Panc1 (cell line): ENCODE results near the gene MLX. TPM values are rescaled to one million over a fixed set of nuclear protein-coding genes. Genes with fewer than 3 reads are reported as not detected.

Experiments used
- ATAC-seq: fragments of 200-7000 bp; cut with Tn5 transposase; 2 replicates; pipeline ENCODE4 v1.9.1; 2020; ENCODE audit warnings: mild to moderate bottlenecking, moderate library complexity
- BruUV-seq: library from RNA; stranded (reverse); fragments of 400-500 nt; replicated peaks from 2 replicates; lab custom pipeline; 2021; lab: Mats Ljungman, UMichigan
- CTCF ChIA-PET: fragments of 300-600 bp; sonication (Branson Sonifier 250); formaldehyde crosslinking; loops from one replicate; lab custom pipeline; 2022; ENCODE audit warnings: antibody characterized with exemption; lab: Charles Lee
- POLR2A ChIA-PET: fragments of 300-600 bp; sonication (Branson Sonifier 250); formaldehyde crosslinking; loops from one replicate; lab custom pipeline; 2022; ENCODE audit warnings: antibody characterized with exemption; lab: Charles Lee
- DNase-seq: peaks from one replicate; pipeline ENCODE4 v3.0.0-alpha.2; 2010; ENCODE audit warnings: low read depth, low spot score
- H3K27ac ChIP-seq: 2 replicates; pipeline ENCODE4 v1.5.1; 2011; ENCODE audit warnings: mild to moderate bottlenecking, low read length, inconsistent platforms
- H3K27me3 ChIP-seq: fragments of 200-500 bp; sonication (Bioruptor generic); 2 replicates; pipeline ENCODE4 v1.6.0; 2014; ENCODE audit warnings: low read length, inconsistent platforms; ENCODE audit not compliant: control insufficient read depth, insufficient read depth
- H3K36me3 ChIP-seq: fragments of 200-500 bp; sonication (Bioruptor generic); 2 replicates; pipeline ENCODE4 v1.5.1; 2014; ENCODE audit warnings: inconsistent platforms, mild to moderate bottlenecking, low read length, moderate library complexity; ENCODE audit not compliant: control insufficient read depth, insufficient read depth
- H3K4me1 ChIP-seq: 2 replicates; pipeline ENCODE4 v1.5.1; 2011; ENCODE audit warnings: inconsistent platforms, mild to moderate bottlenecking, low read length, moderate library complexity; ENCODE audit not compliant: control insufficient read depth, insufficient read depth
- H3K4me3 ChIP-seq, 2 experiments: 2 replicates each; pipeline ENCODE4 v1.5.1; 2011 to 2012; ENCODE audit warnings: low read depth in 2 of 2, low read length in 2 of 2, mild to moderate bottlenecking in 2 of 2, inconsistent platforms in 1 of 2, moderate library complexity in 1 of 2
- H3K9me3 ChIP-seq: fragments of 200-500 bp; sonication (Bioruptor generic); 2 replicates; pipeline ENCODE4 v1.5.1; 2014; ENCODE audit warnings: low read depth, mild to moderate bottlenecking, inconsistent platforms, low read length, moderate library complexity; ENCODE audit not compliant: control insufficient read depth, insufficient read depth
- CTCF ChIP-seq: fragments of 450-650 bp; IDR thresholded peaks from 2 replicates; pipeline ENCODE4 v1.5.1; 2017; ENCODE audit warnings: mild to moderate bottlenecking
- POLR2AphosphoS5 ChIP-seq: IDR thresholded peaks from 2 replicates; pipeline ENCODE4 v1.6.1; 2012; ENCODE audit warnings: mild to moderate bottlenecking, low read depth, low read length, moderate library complexity
- SIN3A ChIP-seq: IDR thresholded peaks from 2 replicates; pipeline ENCODE4 v1.6.1; 2012; ENCODE audit warnings: low read depth, mild to moderate bottlenecking, low read length, moderate library complexity, borderline replicate concordance; ENCODE audit not compliant: insufficient read depth
- TCF7L2 ChIP-seq: IDR thresholded peaks from 2 replicates; pipeline ENCODE4 v1.6.1; 2011; ENCODE audit warnings: mild to moderate bottlenecking, low read depth, low read length, inconsistent platforms
- in situ Hi-C: cut with HindIII; loops from 2 replicates; pipeline ENCODE4 v1.10.0; 2016; ENCODE audit warnings: low sequenced_read_pairs, low pct_unique_long_range_greater_than_20kb
- intact Hi-C: fragments of 100-400 bp; cut with micrococcal nuclease; formaldehyde crosslinking; loops from one replicate; pipeline ENCODE4 v1.10.0; 2022; ENCODE audit not compliant: unreplicated experiment
- total RNA-seq: library from RNA; stranded (reverse); gene quantifications from one replicate; pipeline ENCODE4 v1.2.1, GENCODE V29; 2021; ENCODE audit not compliant: unreplicated experiment
- TF ChIP-seq, protein P1 (sequence below), 2 experiments: IDR thresholded peaks; 2 replicates each; pipeline ENCODE4 v1.6.1; 2011 to 2012; ENCODE audit warnings: low read depth in 2 of 2, control low read depth in 1 of 2, low read length in 1 of 2, mild to moderate bottlenecking in 1 of 2, moderate library complexity in 1 of 2; ENCODE audit not compliant: insufficient read depth in 1 of 2

MLX gene
- total RNA-seq, 1 experiment from 2014 or later = 35.8 TPM

- peak overlapping the region; percentile 97 for H3K27ac ChIP-seq
- ATAC-seq (no peak), DNase-seq (no peak)
- H3K4me3 ChIP-seq = no peak overlapping the region
- BruUV-seq = TSS peak; percentile 61
- in situ Hi-C loops = no loop called here
- ChIA-PET POLR2A (interaction anchor here (0.5 kb wide), 2 partner anchors 252 to 255 kb away, joined by 3 read pairs; no protein-coding TSS in a partner anchor), CTCF (interaction anchor here (0.5 to 1.4 kb wide), 2 partner anchors 195 to 298 kb away, joined by 3 read pairs; no protein-coding TSS in a partner anchor)
- intact Hi-C loops = loop anchor here (10.0 kb wide), 2 partner anchors 96 to 206 kb away; partner anchors contain the start of gene CAVIN1
- no peaks in the 10 kb centered on the region for H3K9me3 ChIP-seq
- no peaks in the 10 kb centered on the region for H3K27me3 ChIP-seq
- no peak for TF ChIP-seq POLR2AphosphoS5
- TF ChIP-seq, protein P1, sequence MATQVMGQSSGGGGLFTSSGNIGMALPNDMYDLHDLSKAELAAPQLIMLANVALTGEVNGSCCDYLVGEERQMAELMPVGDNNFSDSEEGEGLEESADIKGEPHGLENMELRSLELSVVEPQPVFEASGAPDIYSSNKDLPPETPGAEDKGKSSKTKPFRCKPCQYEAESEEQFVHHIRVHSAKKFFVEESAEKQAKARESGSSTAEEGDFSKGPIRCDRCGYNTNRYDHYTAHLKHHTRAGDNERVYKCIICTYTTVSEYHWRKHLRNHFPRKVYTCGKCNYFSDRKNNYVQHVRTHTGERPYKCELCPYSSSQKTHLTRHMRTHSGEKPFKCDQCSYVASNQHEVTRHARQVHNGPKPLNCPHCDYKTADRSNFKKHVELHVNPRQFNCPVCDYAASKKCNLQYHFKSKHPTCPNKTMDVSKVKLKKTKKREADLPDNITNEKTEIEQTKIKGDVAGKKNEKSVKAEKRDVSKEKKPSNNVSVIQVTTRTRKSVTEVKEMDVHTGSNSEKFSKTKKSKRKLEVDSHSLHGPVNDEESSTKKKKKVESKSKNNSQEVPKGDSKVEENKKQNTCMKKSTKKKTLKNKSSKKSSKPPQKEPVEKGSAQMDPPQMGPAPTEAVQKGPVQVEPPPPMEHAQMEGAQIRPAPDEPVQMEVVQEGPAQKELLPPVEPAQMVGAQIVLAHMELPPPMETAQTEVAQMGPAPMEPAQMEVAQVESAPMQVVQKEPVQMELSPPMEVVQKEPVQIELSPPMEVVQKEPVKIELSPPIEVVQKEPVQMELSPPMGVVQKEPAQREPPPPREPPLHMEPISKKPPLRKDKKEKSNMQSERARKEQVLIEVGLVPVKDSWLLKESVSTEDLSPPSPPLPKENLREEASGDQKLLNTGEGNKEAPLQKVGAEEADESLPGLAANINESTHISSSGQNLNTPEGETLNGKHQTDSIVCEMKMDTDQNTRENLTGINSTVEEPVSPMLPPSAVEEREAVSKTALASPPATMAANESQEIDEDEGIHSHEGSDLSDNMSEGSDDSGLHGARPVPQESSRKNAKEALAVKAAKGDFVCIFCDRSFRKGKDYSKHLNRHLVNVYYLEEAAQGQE (IDR thresholded peaks at IDR 0.05; ENCODE audit: insufficient read depth in 1 of 2, low read depth in 2 of 2, low read length in 1 of 2) = no peak
- TF ChIP-seq CTCF = peak; percentile 25; the same call in 1 of the 2 replicates
- no peak for TF ChIP-seq TCF7L2
- peaks cover 64% of the 10 kb centered on the region for H3K4me1 ChIP-seq
- H3K36me3 ChIP-seq = no peaks in the 10 kb centered on the region
Observed at GRCh38 chr17:42520540-42520951, 46.4 kb upstream of the MLX start.

- H3K9me3 ChIP-seq = no peaks in the 10 kb centered on the region
- no peak for DNase-seq
- peaks cover 64% of the 10 kb centered on the region for H3K4me1 ChIP-seq
- ATAC-seq = no peak
- TF ChIP-seq CTCF = no peak
- 0 out of 2 replicates have a peak, but pooled peaks have one; percentile 43 for TF ChIP-seq TCF7L2
- TF ChIP-seq, protein P1 (IDR thresholded peaks at IDR 0.05; ENCODE audit: insufficient read depth in 1 of 2, low read depth in 2 of 2, low read length in 1 of 2) = no peak
- TF ChIP-seq SIN3A = no peak
- TF ChIP-seq POLR2AphosphoS5 = no peak
- ChIA-PET POLR2A (interaction anchor here (0.5 kb wide), 1 partner anchor 255 kb away, joined by 3 read pairs; no protein-coding TSS in a partner anchor), CTCF (no interaction called here)
- H3K27me3 ChIP-seq = no peaks in the 10 kb centered on the region
- in situ Hi-C loops (no loop called here), intact Hi-C loops (loop anchor here (10.0 kb wide), 2 partner anchors 96 to 206 kb away; partner anchors contain the start of gene CAVIN1)
- H3K27ac ChIP-seq = peak overlapping the region; percentile 97
- H3K36me3 ChIP-seq = no peaks in the 10 kb centered on the region
- BruUV-seq = no TSS peak
- no peak overlapping the region for H3K4me3 ChIP-seq
Observed at GRCh38 chr17:42521036-42521435, 45.9 kb upstream of the MLX start.
